Fibroblast of skin of right quadriceps (primary cell): Measurements from ENCODE around the gene FGF21.
"Not testable (repeated sequence)": the region's sequence is repeated elsewhere in the genome, so short reads cannot be mapped to it uniquely, and the experiment has no call there.

ENCODE experiments used
- DNase-seq: peaks from one replicate; pipeline ENCODE4 v3.0.0-alpha.2; 2013

FGF21 gene

GRCh38 chr19:48752496-48753365 is 2.6 kb upstream of the FGF21 start, which contains the start of gene FUT1:
FUT1 (minus strand) TSS chr19:48752641; CDS start chr19:48751281, 1,360 bp downstream.
- no peak for DNase-seq

- no peak for DNase-seq
These were observed 463 bp downstream of the FGF21 start for GRCh38 chr19:48755787-48756186.

GRCh38 chr19:48756212-48756611 is 888 bp downstream of the FGF21 start:
- no peak for DNase-seq

GRCh38 chr19:48756686-48757085 is 1.4 kb downstream of the FGF21 start:
- no peak for DNase-seq

GRCh38 chr19:48757089-48757675 is 1.9 kb downstream of the FGF21 start:
- DNase-seq, result no peak

GRCh38 chr19:48757741-48758144 is 2.4 kb downstream of the FGF21 start:
- DNase-seq, result no peak

- no peak for DNase-seq
These were observed 5.3 kb downstream of the FGF21 start for GRCh38 chr19:48760504-48761205.

GRCh38 chr19:48765816-48766215 is 10.5 kb downstream of the FGF21 start:
- DNase-seq, result not testable (repeated sequence)

- DNase-seq, result not testable (repeated sequence)
These were observed 12.9 kb downstream of the FGF21 start for GRCh38 chr19:48768171-48768753.

GRCh38 chr19:48768994-48769713 is 13.8 kb downstream of the FGF21 start:
- no peak for DNase-seq

GRCh38 chr19:48770266-48770665 is 14.9 kb downstream of the FGF21 start:
- peak; percentile 61 for DNase-seq

- DNase-seq, result no peak
These were observed 15.6 kb downstream of the FGF21 start for GRCh38 chr19:48770734-48771472.

- no peak for DNase-seq
These were observed 17.2 kb downstream of the FGF21 start for GRCh38 chr19:48772503-48772953.

GRCh38 chr19:48777139-48777538 is 21.8 kb downstream of the FGF21 start:
- DNase-seq, result no peak

- no peak for DNase-seq
These were observed 22.4 kb downstream of the FGF21 start for GRCh38 chr19:48777720-48778119.

- DNase-seq, result no peak
These were observed 24.3 kb downstream of the FGF21 start for GRCh38 chr19:48779636-48780035.

GRCh38 chr19:48780631-48781391 is 25.5 kb downstream of the FGF21 start:
- DNase-seq, result peak; percentile 29

GRCh38 chr19:48784527-48784926 is 29.2 kb downstream of the FGF21 start:
- no peak for DNase-seq

- DNase-seq, result not testable (repeated sequence)
These were observed 31.1 kb downstream of the FGF21 start for GRCh38 chr19:48786422-48786821.

GRCh38 chr19:48787331-48787730 is 32.0 kb downstream of the FGF21 start:
- not testable (repeated sequence) for DNase-seq

- DNase-seq, result no peak
These were observed 37.9 kb downstream of the FGF21 start for GRCh38 chr19:48793271-48793670.
